OCI-LY7 (cell line): ENCODE data around the gene BRSK2. TPM values are rescaled to one million over a fixed set of nuclear protein-coding genes. Genes with fewer than 3 reads are reported as not detected.

ENCODE experiments used
- BruUV-seq: library from RNA; stranded (reverse); fragments of 400-500 nt; replicated peaks from 2 replicates; lab custom pipeline; 2021; lab: Mats Ljungman, UMichigan
- CTCF ChIA-PET: fragments of 300-600 bp; sonication (Branson Sonifier 250); formaldehyde crosslinking; loops from one replicate; lab custom pipeline; 2022; ENCODE audit warnings: antibody characterized with exemption; ENCODE audit not compliant: unreplicated experiment; lab: Charles Lee
- POLR2A ChIA-PET: fragments of 300-600 bp; sonication (Branson Sonifier 250); formaldehyde crosslinking; loops from one replicate; lab custom pipeline; 2022; ENCODE audit warnings: antibody characterized with exemption; lab: Charles Lee
- DNase-seq: peaks from one replicate; pipeline ENCODE4 v3.0.0-alpha.2; 2015; ENCODE audit warnings: low spot score
- H2AFZ ChIP-seq: fragments of 200-600 bp; sonication (generic), shearing (Covaris generic); 2 replicates; pipeline ENCODE4 v1.6.1; 2014; ENCODE audit warnings: mild to moderate bottlenecking, antibody characterized with exemption, low read length, moderate library complexity
- H3K27ac ChIP-seq: fragments of 200-600 bp; sonication (generic); 2 replicates; pipeline ENCODE4 v1.5.1; 2014; ENCODE audit warnings: mixed run types, low read depth, mild to moderate bottlenecking, moderate library complexity, low read length, inconsistent platforms; ENCODE audit not compliant: poor library complexity, severe bottlenecking
- H3K36me3 ChIP-seq: fragments of 200-600 bp; sonication (generic); 2 replicates; pipeline ENCODE4 v1.6.1; 2014; ENCODE audit warnings: mild to moderate bottlenecking, antibody characterized with exemption, low read length, moderate library complexity, mixed read lengths; ENCODE audit not compliant: insufficient read depth
- H3K4me1 ChIP-seq: fragments of 200-600 bp; sonication (generic); 2 replicates; pipeline ENCODE4 v1.5.1; 2014; ENCODE audit warnings: mild to moderate bottlenecking, low read length; ENCODE audit not compliant: insufficient read depth, poor library complexity, severe bottlenecking
- H3K4me2 ChIP-seq: fragments of 200-600 bp; sonication (generic); 2 replicates; pipeline ENCODE4 v1.6.1; 2014; ENCODE audit warnings: mild to moderate bottlenecking, low read length
- H3K4me3 ChIP-seq: fragments of 200-600 bp; sonication (generic); 2 replicates; pipeline ENCODE4 v1.5.1; 2014; ENCODE audit warnings: mild to moderate bottlenecking, low read depth, low read length; ENCODE audit not compliant: poor library complexity, severe bottlenecking
- H3K79me2 ChIP-seq: fragments of 200-600 bp; sonication (generic); 2 replicates; pipeline ENCODE4 v1.6.1; 2016; ENCODE audit warnings: low read depth, mild to moderate bottlenecking, low read length, moderate library complexity, mixed read lengths; ENCODE audit not compliant: insufficient read depth
- H3K9me2 ChIP-seq: fragments of 200-600 bp; sonication (generic); 2 replicates; pipeline ENCODE4 v1.6.1; 2016; ENCODE audit warnings: mild to moderate bottlenecking, low read length, mixed read lengths; ENCODE audit not compliant: insufficient read depth
- H3K9me3 ChIP-seq: fragments of 200-600 bp; sonication (generic); 2 replicates; pipeline ENCODE4 v1.6.1; 2014; ENCODE audit warnings: mild to moderate bottlenecking, mixed run types, low read length, mixed read lengths
- H4K20me1 ChIP-seq: fragments of 200-600 bp; sonication (generic); 2 replicates; pipeline ENCODE4 v1.6.1; 2014; ENCODE audit warnings: mild to moderate bottlenecking, antibody characterized with exemption, low read length, moderate library complexity, mixed read lengths; ENCODE audit not compliant: insufficient read depth
- EZH2phosphoT487 ChIP-seq: fragments of 200-600 bp; sonication (generic); IDR thresholded peaks from 2 replicates; pipeline ENCODE4 v1.6.1; 2018; ENCODE audit warnings: low read depth, borderline replicate concordance, mild to moderate bottlenecking, mixed run types, antibody characterized with exemption, low read length, moderate library complexity, mixed read lengths
- intact Hi-C: fragments of 100-400 bp; cut with micrococcal nuclease; formaldehyde crosslinking; loops from one replicate; pipeline ENCODE4 v1.10.0; 2022; ENCODE audit not compliant: unreplicated experiment
- total RNA-seq, 2 experiments: library from RNA; depleted of rRNA in 1 of 2; stranded (reverse); fragments of >200 nt in 1 of 2; shearing (Covaris generic) in 1 of 2; gene quantifications; 2 replicates each; pipeline ENCODE4 v1.2.3, GENCODE V29; 2014 to 2022
- TF ChIP-seq, protein P1 (sequence below): fragments of 200-600 bp; sonication (generic); conservative IDR thresholded peaks from 2 replicates; pipeline ENCODE4 v1.5.1; 2014; ENCODE audit warnings: mild to moderate bottlenecking, antibody characterized with exemption, low read length, moderate library complexity, mixed read lengths

Gene BRSK2
- total RNA-seq, 2 experiments from 2014 or later, result not detected

DNA sequence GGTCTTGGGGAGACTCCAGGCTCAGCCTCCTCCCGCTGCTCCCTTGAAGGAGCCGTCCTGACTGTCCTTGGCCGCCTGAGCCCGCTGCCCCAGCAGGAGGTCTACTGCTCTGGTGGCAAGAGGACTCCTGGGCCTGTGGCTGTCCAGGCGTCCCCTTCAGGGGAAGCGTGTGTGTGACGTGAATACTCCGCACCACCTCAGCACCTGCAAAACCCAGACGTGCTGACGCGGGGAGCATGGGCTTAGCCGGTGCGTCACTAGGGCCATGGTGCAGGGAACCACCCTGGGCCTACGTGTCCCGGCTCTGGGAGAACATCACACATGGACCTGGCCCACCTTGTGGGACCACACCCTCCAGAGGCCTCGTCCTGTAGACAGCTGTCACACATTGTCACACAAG, 30.2 kb upstream of the BRSK2 start:
- H3K36me3 ChIP-seq, result no peaks in the 10 kb centered on the region

DNA sequence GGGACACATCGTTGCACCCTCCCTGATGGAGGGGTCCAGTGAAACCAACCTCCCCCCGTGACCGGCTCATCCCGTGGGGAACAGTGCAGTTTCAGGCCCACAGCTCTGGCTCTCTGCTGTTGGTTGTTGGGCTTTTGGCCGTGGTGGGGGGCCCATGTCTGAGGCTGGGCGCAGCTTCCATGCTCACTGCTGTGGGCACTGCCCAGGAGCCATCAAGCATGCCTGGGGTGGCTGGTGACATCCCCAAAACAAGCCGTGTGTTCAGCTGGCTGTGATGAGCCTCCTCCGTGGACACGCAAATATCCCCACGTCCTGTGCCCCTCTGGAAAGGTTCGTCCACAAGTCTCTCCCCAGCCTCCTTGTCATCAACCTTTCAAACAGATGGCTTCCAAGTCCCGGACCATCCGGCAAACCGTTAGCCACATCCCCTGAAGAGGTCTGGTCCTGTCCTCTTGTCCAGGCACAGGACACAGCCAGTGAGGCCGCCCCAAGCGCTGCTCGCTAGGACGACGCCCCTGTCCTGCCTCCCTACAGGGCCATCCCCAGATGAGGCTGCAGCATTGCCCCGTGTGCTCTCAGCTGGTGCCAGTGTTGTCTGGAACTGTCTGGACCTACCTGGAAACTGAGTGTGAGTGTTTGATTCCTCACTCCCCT, 29.4 kb upstream of the BRSK2 start:
- TF ChIP-seq, protein P1, sequence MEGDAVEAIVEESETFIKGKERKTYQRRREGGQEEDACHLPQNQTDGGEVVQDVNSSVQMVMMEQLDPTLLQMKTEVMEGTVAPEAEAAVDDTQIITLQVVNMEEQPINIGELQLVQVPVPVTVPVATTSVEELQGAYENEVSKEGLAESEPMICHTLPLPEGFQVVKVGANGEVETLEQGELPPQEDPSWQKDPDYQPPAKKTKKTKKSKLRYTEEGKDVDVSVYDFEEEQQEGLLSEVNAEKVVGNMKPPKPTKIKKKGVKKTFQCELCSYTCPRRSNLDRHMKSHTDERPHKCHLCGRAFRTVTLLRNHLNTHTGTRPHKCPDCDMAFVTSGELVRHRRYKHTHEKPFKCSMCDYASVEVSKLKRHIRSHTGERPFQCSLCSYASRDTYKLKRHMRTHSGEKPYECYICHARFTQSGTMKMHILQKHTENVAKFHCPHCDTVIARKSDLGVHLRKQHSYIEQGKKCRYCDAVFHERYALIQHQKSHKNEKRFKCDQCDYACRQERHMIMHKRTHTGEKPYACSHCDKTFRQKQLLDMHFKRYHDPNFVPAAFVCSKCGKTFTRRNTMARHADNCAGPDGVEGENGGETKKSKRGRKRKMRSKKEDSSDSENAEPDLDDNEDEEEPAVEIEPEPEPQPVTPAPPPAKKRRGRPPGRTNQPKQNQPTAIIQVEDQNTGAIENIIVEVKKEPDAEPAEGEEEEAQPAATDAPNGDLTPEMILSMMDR, result no peak
- no peak for TF ChIP-seq EZH2phosphoT487
- no peaks in the 10 kb centered on the region for H4K20me1 ChIP-seq
- ChIA-PET POLR2A (no interaction called here), CTCF (no interaction called here)
- H3K79me2 ChIP-seq, result no peaks in the 10 kb centered on the region
- intact Hi-C loops, result no loop called here
- no peak overlapping the region for H3K4me2 ChIP-seq
- H3K27ac ChIP-seq, result no peak overlapping the region
- no peaks in the 10 kb centered on the region for H3K9me3 ChIP-seq
- H3K4me3 ChIP-seq, result no peak overlapping the region
- no peaks in the 10 kb centered on the region for H3K4me1 ChIP-seq
- H3K36me3 ChIP-seq, result no peaks in the 10 kb centered on the region
- H2AFZ ChIP-seq, result no peak overlapping the region
- BruUV-seq, result no TSS peak
- no peaks in the 10 kb centered on the region for H3K9me2 ChIP-seq
- DNase-seq, result no peak

More for the DNA sequence above, 30.2 kb upstream of the BRSK2 start:
- Histone ChIP-seq H3K27ac (no peak overlapping the region), H4K20me1 (no peaks in the 10 kb centered on the region), H3K9me2 (no peaks in the 10 kb centered on the region), H3K4me3 (no peak overlapping the region), H2AFZ (no peak overlapping the region), H3K4me2 (no peak overlapping the region), H3K9me3 (no peaks in the 10 kb centered on the region), H3K79me2 (no peaks in the 10 kb centered on the region), H3K4me1 (no peaks in the 10 kb centered on the region)
- CTCF ChIA-PET, result no interaction called here
- DNase-seq, result no peak
- POLR2A ChIA-PET, result no interaction called here
- TF ChIP-seq EZH2phosphoT487, result no peak
- TF ChIP-seq, protein P1, result no peak
- no TSS peak for BruUV-seq
- intact Hi-C loops, result no loop called here

DNA sequence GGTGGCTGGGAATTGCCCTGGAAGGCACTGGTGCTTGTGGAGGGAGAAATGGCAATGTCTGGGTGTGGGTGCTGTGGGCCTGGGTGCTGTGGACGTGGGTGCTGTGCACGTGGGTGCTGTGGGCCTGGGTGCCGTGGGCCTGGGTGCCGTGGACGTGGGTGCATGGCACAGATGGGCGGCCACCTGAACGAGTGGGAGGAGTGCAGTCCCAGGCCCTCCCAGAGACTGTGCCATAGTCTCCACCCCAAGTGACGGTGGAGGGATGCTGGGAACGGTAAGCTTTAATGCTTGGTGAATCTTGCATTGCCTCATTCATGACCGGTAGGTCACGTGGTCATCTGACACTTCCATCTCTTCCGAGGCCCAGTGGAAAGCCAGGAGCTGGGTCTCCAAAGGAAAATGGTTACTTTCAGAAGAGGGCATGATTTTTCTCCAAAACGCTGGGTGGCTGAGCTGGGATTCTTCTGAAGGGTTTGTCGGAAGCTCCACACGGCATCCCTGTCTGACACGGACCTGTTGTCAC, 28.8 kb upstream of the BRSK2 start:
- TF ChIP-seq, protein P1, result no peak
- no peak for TF ChIP-seq EZH2phosphoT487

More for the DNA sequence above, 28.8 kb upstream of the BRSK2 start:
- Histone ChIP-seq H3K9me2 (no peaks in the 10 kb centered on the region), H3K4me1 (no peaks in the 10 kb centered on the region), H2AFZ (no peak overlapping the region), H3K79me2 (no peaks in the 10 kb centered on the region), H3K36me3 (no peaks in the 10 kb centered on the region), H3K4me3 (no peak overlapping the region), H3K4me2 (no peak overlapping the region), H3K27ac (no peak overlapping the region), H4K20me1 (no peaks in the 10 kb centered on the region), H3K9me3 (no peaks in the 10 kb centered on the region)
- ChIA-PET POLR2A (no interaction called here), CTCF (no interaction called here)
- intact Hi-C loops, result no loop called here
- DNase-seq, result no peak
- BruUV-seq, result no TSS peak
